SKM-1 treated with dmso at 0.1 percent for 144 hours (cell line): ENCODE data around the gene ACER2.

ENCODE experiments used
- DNase-seq: peaks from one replicate; lab custom pipeline; 2025; ENCODE audit not compliant: unreplicated experiment; lab: John Stamatoyannopoulos, UW

The ACER2 gene

DNA sequence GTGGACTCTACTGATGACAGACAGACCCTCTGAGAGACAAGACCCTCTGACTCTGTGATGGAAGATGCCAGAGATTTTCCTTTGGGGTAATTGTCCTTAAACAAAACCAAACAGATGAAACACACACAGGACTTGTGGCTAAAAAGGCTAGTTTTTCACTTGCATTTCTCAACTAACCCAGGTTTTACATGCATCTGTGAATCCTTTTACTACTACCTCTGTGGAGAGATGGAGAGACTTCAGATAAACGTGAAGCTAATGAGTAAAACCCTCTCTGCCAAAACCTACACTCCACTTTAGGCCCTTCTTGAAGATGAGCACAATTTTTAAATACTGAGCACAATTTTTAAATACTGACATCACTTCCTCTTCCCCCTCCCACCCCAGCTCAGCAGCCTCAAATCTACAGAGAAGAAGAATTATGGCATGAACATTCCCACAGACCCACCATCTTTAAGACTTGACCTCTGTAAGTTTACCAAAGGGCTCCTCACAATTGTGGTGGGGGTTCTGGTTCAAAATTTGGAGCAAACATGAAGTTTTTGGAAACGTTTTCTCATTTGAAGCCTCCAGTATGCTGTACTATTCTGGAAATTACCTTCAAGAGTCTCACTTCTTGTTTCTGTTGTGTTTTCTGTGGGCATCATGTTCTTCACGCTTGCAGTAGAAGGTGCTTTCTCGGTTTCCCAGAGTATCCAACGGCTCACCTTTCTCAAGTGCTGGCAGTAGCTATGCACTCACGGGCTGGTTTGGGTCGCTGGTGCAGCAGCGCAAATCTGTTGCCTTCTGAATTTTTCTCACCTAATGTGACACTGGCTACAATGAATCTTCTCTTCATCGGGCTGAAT lies 42.7 kb downstream of the ACER2 start:
- no peak for DNase-seq

DNA sequence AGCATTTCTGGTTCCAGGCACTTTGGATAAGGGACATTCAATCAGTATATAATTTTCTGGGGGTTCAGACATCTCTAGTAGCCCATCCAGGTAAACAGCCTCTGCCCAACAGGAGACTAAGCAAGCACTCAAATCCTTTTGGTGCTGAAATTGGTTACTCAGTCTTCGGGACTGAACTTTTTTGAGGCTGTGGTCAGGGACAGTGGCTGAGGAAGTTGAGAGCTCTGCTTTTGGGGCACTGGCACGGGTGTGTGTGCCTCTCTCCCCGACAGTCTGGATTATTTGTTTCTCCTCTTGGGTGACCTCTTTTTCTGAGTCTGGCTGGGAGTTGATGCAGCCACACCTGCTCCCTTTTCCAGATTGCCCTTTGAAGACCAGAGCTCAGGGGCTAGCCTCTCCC lies 47.6 kb downstream of the ACER2 start:
- no peak for DNase-seq

DNA sequence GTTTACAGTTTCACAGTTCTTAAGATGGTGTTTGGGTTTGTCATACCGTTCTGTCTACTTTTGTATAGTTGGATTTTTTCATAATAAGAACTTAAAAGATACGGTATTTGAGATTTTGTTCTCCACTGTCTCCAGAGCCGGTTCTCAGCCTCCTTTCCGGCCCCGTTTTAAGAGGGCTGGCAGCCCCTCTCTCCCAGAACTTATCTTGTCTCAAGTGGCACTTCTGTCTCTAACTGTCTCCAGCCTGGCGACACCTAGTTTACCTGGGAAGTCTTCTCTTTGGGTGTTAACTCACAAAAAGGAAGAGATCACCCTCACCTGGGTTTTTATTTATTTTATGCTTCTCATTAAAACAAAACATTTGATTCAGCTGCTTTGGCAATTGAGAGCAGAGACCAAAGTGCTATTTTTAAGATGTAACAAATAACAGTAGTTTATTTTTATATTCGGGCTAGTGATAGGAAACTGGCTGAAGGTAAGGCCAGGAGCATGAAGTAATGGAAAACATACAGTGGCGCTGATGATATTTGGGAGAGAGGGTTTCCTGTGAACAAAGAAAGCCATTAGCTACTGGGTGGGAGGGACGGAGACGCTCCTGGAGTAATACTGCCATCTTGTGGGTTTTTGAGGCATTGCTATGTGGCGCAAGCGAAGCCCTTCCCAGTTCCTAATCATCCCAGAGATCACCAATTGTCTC lies 48.3 kb downstream of the ACER2 start:
- peak; percentile 68 for DNase-seq

DNA sequence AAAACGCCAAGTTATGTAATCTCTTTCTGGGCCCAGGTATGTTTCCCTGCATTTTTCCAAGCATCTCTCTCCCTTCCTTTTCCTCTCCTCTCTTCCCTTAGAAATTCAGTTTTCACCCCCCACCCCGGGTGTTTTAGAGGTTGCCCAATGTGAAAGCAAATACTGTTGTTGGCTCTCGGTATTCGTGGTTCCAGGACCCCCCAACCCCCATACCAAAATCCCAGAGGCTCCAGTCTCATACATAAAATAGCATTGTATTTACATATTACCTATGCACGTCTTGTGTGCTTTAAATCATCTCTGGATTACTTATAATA lies 48.8 kb downstream of the ACER2 start:
- DNase-seq, result no peak

DNA sequence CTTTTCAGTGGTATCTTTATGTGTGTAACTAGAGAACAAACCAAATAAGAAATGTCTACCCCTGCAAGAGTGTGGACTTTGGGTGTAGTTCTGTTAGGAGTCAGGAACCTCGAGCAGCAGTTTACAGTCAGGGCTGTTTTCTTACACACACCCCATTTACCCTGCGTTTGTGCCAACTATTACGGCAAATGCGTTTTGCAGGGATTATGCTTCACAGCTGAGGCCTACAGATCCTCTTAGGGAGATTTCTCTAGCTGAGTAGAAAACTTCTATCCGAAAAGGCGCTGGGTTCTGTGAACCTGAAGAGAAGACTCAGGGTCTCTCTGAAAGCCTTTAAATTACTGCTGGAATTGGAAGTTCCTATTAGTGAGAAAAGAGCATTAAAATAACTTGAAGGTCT lies 51.4 kb downstream of the ACER2 start:
- no peak for DNase-seq

DNA sequence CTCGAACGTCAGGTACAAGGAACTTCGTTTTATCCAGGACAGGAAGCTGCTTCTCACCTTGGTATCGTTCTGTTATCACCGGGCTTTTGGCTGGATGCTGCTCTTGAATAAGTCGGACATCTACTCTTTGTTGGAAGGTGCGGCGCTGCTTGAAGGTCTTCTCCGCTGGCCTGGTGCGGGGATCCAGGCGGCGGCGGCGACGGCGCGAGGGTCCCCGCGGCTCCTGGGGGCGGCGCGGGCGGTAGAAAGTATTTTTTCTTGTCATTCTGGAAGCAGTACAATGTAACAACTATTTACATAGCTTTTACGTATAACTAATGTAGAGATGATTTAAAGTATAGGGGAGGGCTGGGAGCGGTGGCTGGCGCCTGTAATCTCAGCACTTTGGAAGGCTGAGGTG lies 52.3 kb downstream of the ACER2 start:
- no peak for DNase-seq

DNA sequence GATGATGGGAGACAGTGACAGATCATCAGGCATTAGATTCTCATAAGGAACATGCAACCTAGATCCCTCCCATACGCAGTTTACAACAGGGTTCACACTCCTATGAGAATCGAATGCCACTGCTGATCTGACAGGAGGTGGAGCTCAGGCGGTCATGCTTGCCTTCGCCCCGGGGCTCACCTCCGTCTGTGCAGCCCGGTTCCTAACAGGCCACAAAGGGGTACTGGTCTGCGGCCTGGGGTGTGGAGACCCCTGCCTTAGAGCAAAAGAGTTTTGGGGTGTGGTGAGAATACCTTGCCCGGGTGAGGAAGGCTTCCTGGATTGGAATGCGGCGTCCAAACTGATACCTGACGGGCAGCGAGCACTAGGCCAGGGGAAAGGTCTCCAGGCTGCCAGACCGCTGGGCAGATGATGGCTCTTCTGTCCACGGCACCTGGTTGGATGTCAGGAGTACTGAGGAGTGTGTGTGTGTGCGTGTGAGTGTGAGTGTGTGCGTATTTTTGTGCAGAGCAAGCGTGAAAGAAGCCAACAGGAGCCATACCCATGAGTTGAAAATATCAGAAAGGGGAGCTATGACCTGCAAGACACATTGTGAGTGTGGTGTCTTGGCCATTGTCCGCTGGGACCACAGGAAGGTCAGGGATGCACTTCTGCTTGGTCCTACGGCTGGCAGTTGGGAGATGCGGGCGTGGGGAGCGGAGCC lies 55.4 kb downstream of the ACER2 start:
- no peak for DNase-seq

DNA sequence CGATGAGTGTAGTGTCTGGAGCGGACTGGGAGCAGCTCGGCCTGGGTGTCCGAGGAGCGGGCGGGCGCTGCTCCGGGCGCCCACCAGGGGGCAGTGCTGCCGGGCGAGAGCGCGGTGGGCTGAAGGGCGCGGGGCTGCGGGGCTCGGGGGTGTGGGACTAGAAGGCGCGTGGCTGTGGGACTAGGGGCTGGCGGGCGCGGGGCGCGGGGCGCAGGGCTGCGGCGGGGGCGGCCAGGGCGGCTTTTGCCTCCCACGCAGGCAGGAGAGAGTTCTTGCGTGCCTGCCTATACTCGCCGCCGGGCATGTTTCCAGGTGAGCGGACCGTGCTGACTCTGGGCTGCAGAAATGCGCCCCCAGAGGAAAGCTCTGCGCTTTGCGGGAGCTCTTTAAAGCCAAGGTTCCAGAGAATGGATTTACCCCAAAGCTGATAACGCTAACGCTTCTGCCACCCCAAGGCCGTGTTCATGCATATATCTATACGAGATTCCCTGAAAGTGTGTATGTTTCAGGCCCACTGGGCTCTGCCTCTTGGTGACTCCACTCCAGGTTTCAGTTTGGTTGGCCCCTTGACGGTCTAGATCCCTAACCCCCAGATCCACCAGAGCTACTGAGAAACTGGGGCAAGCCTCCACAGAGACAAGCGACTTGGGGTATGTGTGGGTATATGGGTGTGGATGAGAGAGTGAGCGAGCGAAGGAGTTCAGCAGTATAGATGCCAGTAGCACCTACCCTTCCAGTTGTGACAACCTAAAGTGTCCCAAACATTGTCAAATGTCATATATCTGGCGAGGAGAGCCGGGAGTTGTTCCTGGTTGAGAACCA lies 56.2 kb downstream of the ACER2 start:
- peak; percentile 73 for DNase-seq

DNA sequence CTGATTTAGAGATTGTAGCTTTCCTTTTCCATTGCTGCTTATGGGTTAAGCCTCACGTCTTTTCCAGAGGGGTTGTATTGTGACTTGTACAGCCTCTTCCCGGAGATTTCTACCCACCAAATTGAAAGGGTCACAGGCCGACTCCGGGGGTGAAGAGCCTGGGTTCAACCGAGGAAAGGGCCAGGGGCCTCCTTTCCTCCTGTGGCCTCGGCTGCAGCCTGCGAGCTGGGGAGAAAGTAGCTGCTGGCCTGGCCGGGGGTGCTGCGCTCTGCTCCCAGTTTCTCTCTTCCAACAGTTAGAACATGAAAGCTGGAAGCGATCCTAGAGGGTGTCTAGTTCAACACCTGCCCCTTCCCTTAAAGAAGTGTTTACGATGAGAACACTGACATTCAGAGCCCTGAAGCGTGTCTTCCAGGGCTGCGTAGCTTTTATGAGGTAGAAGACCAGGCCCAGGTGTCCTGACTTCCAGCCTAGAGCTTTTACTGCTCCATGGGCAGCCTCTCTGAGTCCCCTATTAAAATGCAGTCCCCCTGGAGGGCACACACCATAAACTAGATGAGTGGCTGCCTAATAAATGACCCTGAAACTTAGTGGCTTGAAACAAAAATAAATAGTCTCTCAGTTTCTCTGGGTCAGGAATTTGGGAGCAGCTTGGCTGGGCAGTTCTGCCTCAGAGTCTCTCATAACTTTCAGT lies 56.9 kb downstream of the ACER2 start:
- DNase-seq, result no peak

DNA sequence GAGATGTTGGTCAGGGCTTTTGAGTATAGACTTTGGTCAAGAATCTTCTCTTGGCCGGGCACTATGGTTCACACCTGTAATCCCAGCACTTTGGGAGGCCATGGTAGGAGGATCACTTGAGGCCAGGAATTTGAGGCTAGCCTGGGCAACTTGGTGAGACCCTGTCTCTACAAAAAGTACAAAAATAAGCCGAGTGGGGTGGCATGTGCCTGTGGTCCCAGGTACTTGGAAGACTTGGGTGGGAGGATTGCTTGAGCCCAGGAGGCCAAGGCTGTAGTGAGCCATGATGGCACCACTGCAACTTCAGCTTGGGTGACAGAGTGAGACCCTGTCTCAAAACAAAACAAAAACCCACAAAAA lies 57.5 kb downstream of the ACER2 start:
- no peak for DNase-seq

DNA sequence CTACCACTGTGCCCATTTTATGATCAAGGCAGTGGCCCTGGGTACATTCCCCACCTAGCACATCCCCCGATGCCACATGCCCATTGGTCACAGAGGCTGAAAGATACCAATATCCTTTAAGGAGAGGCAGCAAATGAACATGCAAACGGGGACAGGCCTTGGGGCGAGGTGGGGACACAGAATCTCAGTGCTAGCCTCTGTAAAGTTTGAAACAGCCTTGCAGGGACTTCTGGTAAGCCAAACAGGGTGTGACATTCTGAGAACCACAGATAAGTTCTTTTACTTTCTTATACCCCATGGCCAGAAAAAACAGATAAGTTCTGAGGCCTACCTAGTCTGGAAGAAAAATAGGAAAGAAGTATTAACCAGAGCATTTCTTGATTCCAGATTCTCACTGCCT lies 60.5 kb downstream of the ACER2 start:
- DNase-seq, result no peak

DNA sequence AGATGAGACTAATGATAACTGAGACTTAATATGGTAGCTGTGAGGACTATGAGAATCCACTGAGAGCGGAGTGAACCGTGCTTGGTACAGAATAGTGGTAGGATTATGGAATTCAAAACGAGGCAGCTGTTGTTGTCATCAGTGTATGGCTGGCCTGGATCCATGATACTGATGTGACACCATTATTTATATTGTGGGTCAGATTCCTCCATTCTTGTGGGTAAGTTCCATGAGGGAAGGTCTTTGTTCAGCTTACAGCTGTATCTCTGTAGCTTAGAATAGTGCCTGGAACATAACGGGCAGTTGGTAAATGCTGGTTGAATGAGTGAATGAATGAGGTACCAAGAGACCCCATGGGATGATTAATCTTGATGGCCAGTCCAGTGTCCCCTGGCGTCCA lies 61.8 kb downstream of the ACER2 start:
- DNase-seq, result no peak

DNA sequence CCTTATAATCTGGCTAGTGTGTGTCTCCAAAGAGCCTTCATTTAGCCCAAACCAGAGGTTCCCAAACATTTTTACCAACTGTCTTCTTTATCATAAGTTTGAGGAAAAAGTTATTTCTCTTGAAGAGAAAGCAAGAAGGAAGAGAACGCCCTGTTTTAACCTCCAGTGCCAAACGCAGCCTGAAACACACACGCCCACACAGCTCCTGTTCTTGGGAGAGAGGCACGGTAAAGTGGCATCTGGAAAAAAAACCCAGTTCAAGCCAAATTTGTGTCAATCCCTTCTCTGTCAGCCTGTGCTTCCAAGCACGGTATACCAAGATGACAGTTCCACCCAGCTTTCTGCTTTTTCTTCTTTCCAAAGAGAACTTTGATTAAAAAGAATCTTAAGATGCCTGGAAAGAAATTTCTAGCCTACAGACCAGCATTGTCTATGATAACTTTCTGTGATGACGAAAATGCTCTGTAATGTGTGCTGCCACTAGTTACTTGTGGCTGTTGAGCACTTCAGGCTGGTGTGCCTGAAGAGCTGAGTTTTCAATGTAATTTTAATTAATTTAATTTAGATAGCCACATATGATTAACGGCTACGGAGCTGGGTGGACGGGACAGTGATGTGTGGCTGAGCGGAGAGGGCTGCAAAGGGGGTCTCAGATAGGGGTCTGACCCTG lies 62.3 kb downstream of the ACER2 start:
- no peak for DNase-seq

DNA sequence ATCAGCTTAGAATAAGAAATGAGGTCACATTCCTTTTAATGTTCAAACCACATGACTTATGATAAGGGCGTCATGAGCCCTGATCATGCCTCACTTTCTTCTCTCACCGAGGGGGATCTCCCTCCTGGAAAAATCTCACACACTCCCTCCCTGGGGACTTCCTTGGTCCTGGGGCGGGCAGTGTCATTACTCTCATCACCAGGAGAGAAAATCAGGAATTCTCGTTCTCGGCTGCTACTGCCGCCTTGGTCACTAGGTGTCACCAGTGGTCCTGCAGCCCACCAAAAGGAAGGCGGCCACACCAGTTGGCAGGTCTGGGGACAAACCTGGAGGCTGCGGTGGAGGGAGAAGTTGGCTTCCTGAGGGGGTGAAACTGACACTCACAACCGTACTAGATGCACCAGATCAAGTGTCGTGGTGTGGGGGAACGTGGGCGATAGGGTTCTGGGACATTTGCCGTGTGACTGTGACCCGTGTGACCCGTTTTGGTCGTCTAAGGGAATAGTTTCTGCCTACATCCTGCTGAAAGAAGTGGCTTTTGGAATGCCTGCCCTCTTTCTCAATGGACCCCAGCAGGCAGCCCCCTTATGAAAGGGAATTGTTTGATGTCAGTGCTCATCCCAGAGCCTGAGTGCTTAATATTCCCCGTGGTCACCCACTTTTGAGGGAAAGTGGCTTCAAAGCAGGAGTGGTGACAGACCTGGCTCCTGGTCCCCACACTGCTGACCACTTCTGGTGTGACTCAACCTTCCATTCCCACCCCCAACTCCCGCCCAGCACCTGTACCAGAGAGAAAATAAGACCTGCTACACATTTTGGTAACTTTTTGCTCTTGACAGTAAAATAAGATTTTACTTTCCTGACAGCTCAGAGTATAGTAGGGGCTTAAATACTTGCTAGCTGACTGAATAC lies 63.2 kb downstream of the ACER2 start:
- DNase-seq, result no peak

DNA sequence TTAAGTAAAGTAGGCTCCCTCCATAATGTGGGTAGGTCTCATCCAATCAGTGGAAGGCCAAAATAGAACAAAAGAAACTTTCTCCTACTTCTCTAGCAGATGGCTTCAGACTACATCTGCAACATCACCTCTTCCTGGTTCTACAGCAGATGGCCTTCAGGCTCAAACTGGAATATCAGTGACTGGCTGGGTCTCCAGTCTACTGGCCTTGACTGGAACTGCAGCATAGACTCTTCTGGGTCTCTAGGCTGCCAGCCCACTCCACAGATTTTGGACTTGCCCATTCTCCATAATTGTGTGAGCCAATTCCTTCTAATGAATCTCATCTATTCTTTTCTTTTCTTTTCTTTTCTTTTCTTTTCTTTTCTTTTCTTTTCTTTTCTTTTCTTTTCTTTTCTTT lies 64.8 kb downstream of the ACER2 start:
- no peak for DNase-seq

DNA sequence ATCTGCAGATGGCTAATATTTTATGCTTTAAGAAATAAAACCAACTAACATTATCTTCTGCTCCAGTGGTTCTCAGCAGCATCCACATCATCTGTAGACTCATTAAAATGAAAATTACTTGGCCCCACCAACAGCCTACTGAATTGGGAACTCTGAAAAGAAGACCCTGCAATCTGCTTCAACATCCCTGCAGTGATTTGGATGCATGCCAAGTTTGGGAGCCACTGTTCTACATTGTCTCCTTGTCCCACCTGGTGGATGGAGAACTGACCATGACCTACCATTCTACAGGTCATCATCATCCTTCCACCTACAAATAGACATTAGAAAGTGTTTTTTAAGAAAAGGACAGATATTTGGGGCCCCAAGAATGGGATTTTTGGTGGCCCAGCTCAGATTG lies 71.1 kb downstream of the ACER2 start:
- DNase-seq, result no peak

DNA sequence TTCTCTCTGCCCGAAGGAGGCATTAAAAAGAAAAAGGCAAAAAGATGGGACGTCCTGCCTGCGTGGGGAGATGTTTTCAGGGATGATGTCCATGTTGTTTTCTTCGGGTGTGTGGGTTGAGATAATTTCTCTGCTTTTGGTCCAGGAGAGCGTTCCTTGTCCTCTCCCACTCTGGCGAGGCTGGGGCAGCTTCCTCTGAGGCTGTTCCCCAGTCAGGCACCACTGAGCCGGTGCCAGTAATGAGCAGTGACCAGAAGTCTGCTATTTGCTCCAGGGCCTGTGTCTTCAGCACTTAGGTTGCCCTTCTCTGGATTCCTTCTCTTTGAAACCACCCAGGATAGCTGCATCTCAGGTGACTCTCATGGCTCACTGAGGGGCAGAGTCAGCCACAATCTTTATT lies 71.5 kb downstream of the ACER2 start:
- DNase-seq, result no peak

DNA sequence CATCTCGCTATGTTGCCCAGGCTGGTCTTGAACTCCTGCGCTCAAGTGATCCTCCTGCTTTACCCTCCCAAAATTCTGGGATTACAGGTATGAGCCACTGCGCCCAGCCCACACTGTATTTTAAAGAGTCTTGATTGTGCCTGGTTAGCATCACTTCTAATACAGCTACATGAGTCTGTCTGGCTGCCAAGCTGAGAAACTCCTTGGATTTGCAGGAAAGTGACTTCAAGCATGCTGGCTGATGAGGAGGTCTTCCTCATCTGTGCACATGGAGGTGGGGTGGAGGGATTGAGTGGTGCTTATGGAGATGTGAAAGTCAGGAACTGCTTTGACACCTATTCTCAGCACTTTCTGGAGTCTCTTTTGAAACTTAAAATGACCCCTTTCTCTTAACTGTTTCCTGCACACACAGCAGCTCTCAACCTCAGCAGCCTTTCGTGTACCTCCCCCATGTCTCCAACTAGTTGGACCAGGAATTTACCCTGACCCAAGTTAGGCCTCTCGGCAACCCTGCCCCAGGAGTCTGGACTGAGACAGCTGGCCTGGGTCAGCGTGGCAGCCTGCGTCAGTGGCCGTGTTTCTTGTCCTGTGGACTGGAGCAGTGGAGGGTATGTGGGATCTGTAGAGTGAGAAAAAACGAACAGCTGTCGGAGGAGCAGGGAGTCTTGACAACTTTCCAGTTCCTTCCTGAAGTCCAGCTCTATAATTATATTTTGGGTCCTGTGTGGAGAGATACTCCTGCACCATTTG lies 72.5 kb downstream of the ACER2 start:
- no peak for DNase-seq
